HUES48 (cell line): ENCODE measurements around the gene GIPR.

Experiments
- H3K27ac ChIP-seq: one replicate; pipeline ENCODE4 v1.7.0; 2013; ENCODE audit warnings: low read depth, low read length, inconsistent platforms
- H3K27me3 ChIP-seq: 2 replicates; pipeline ENCODE4 v1.6.1; 2013; ENCODE audit warnings: mild to moderate bottlenecking, low read length; ENCODE audit not compliant: control insufficient read depth, insufficient read depth
- H3K36me3 ChIP-seq: 2 replicates; pipeline ENCODE4 v1.6.1; 2013; ENCODE audit warnings: low read length; ENCODE audit not compliant: control insufficient read depth, insufficient read depth
- H3K4me1 ChIP-seq: 2 replicates; pipeline ENCODE4 v1.6.1; 2013; ENCODE audit warnings: mild to moderate bottlenecking, low read length; ENCODE audit not compliant: control insufficient read depth, insufficient read depth
- H3K4me3 ChIP-seq: 2 replicates; pipeline ENCODE4 v1.5.1; 2013; ENCODE audit warnings: mild to moderate bottlenecking, low read depth, low read length
- H3K9ac ChIP-seq: 2 replicates; pipeline ENCODE4 v1.6.1; 2013; ENCODE audit warnings: mild to moderate bottlenecking, low read depth, low read length, moderate library complexity
- H3K9me3 ChIP-seq: 2 replicates; pipeline ENCODE4 v1.6.1; 2013; ENCODE audit warnings: low read length; ENCODE audit not compliant: control insufficient read depth, insufficient read depth

Gene GIPR

DNA sequence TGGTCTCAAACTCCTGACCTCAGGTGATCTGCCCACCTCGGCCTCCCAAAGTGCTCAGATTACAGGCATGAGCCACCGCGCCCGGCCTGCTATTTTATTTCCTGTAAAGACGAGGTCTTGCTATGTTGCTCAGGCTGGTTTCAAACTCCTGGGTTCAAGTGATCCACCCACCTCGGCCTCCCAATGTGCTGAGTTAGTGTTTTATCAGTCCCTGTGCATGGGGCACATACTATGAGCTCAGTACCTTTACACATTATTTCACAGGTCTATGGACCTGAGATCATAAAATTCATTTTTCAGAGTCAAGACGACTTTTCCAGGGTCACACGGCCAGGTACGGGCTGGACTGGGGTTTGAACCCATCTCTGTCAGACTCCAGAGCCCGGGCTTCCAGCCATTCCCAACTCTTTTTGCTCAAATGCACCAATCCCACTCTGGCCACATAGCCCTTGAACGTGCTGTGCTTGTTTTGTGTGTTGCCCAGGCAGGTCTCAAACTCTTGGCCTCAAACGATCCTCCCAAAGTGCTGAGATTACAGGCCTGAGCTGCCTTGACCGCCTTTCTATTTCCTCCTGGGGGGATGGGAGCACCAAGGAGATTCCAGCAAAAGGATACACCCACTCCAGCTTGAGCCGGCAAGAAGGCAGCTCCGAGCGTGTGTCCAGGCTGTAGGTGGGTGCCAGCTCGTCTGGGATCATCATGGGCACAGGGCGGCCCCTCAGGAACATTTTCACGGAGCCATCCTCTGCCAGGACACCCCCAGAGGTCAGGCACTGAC is 29.9 kb upstream of the GIPR start:
- Histone ChIP-seq H3K36me3 (no peaks in the 10 kb centered on the region), H3K9me3 (no peaks in the 10 kb centered on the region), H3K4me1 (peaks cover 9% of the 10 kb centered on the region), H3K4me3 (peak overlapping the region; percentile 72), H3K9ac (no peak overlapping the region), H3K27me3 (no peaks in the 10 kb centered on the region), H3K27ac (peak overlapping the region; percentile 69)

- no peaks in the 10 kb centered on the region for H3K9me3 ChIP-seq
- peak within 1 kb of the TSS; percentile 72 for H3K4me3 ChIP-seq
- no peaks in the 10 kb centered on the region for H3K27me3 ChIP-seq
- H3K36me3 ChIP-seq: no peaks in the 10 kb centered on the region
- peaks cover 13% of the 10 kb centered on the region for H3K4me1 ChIP-seq
- peak within 1 kb of the TSS; percentile 23 for H3K9ac ChIP-seq
- H3K27ac ChIP-seq: peak within 1 kb of the TSS; percentile 69
Measured at GRCh38 chr19:45638930-45639729, 28.9 kb upstream of the GIPR start, which contains the start of gene EML2. Gene EML2 (minus strand): TSS chr19:45639397. CDS start chr19:45639376, 21 bp downstream.

GRCh38 chr19:45640849-45641273 is 27.2 kb upstream of the GIPR start:
- Histone ChIP-seq H3K27ac (no peak overlapping the region), H3K4me3 (peak overlapping the region; percentile 51; the same call in 1 of the 2 replicates), H3K36me3 (no peaks in the 10 kb centered on the region), H3K27me3 (no peaks in the 10 kb centered on the region), H3K9me3 (no peaks in the 10 kb centered on the region), H3K4me1 (peaks cover 15% of the 10 kb centered on the region), H3K9ac (no peak overlapping the region)

GRCh38 chr19:45641274-45642105 is 26.5 kb upstream of the GIPR start:
- H3K4me3 ChIP-seq: peak overlapping the region; percentile 51
- H3K27me3 ChIP-seq: no peaks in the 10 kb centered on the region
- no peak overlapping the region for H3K9ac ChIP-seq
- H3K36me3 ChIP-seq: no peaks in the 10 kb centered on the region
- peaks cover 18% of the 10 kb centered on the region for H3K4me1 ChIP-seq
- peak overlapping the region; percentile 56 for H3K27ac ChIP-seq
- H3K9me3 ChIP-seq: no peaks in the 10 kb centered on the region

GRCh38 chr19:45643024-45643926 is 24.7 kb upstream of the GIPR start:
- peaks cover 20% of the 10 kb centered on the region for H3K4me1 ChIP-seq
- peak overlapping the region; percentile 35 for H3K27ac ChIP-seq

DNA sequence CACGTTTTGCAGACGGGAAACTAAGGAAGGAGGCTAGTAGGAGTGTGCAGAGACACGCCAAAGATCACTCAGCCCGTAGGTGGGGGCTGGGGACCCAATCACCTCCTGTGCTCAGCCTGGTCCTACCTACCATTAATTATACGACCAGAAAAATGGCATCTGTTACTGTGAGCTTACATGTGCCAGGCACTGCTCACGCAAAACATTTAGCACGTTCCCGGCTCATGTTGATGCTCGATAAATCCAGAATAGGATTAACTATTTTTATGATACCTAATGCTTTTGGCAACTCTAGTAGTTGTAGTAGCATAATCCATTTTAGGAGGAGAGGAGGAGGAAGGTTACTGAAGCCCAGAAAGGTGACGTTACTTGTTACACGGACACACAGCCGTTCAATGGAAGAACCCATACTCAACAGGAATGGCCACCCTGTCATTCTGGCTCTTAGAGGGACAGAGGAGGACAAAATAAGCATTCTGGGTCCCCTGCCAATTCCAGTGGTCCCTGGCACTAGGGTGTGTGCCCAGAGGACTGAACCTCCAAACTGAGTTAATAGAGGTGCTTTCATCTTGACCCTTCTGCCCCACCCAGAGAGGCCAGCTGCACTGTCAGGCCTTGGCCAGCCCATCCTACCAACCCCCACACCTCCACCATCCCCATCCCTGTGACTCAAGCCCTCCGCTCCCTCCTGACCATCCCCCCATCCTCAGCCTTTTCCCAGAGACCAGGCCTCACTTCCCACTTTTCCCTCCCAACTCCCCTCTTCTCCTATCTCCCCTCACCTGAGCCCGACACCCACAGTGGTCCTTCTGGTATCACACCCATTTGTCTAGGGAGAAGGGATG is 23.9 kb upstream of the GIPR start:
- Histone ChIP-seq H3K9ac (no peak overlapping the region), H3K27ac (peak overlapping the region; percentile 35), H3K9me3 (no peaks in the 10 kb centered on the region), H3K27me3 (no peaks in the 10 kb centered on the region), H3K36me3 (no peaks in the 10 kb centered on the region), H3K4me1 (peaks cover 17% of the 10 kb centered on the region), H3K4me3 (peak overlapping the region; percentile 85)

More at GRCh38 chr19:45643024-45643926, 24.7 kb upstream of the GIPR start:
- Histone ChIP-seq H3K27me3 (no peaks in the 10 kb centered on the region), H3K36me3 (no peaks in the 10 kb centered on the region), H3K9ac (no peak overlapping the region), H3K9me3 (no peaks in the 10 kb centered on the region), H3K4me3 (peak overlapping the region; percentile 85)

DNA sequence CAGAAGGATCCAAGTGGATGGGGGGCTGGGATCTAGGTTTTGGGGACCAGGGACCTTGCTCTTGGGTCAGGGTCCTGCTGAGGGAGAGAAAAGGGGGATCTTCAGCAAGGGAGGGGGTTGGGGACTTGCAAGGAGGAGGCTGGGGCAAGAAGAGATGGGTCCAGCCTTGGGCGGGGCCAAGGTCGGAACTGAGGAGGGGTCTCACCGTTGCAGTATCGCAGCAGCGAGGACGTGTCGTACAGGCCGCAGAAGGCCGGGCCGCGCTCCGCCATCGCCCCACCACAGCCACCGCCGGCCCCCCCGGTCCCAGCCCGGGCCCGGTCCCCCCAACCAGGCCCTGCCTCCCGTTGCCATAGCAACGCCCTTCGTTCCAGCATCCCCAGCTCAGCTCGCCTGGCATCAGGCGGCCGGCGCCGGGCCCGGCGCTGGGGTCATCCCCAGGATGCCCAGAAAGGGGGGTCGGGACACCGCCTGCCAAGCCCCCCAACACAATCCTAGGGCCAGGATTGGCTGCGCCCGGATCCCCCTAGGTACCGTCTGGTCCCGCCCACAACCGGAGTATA is 22.9 kb upstream of the GIPR start:
- H3K27me3 ChIP-seq: no peaks in the 10 kb centered on the region
- peaks cover 17% of the 10 kb centered on the region for H3K4me1 ChIP-seq
- no peaks in the 10 kb centered on the region for H3K36me3 ChIP-seq
- no peaks in the 10 kb centered on the region for H3K9me3 ChIP-seq
- peak overlapping the region; percentile 60; the same call in 1 of the 2 replicates for H3K4me3 ChIP-seq
- no peak overlapping the region for H3K27ac ChIP-seq
- H3K9ac ChIP-seq: no peak overlapping the region

DNA sequence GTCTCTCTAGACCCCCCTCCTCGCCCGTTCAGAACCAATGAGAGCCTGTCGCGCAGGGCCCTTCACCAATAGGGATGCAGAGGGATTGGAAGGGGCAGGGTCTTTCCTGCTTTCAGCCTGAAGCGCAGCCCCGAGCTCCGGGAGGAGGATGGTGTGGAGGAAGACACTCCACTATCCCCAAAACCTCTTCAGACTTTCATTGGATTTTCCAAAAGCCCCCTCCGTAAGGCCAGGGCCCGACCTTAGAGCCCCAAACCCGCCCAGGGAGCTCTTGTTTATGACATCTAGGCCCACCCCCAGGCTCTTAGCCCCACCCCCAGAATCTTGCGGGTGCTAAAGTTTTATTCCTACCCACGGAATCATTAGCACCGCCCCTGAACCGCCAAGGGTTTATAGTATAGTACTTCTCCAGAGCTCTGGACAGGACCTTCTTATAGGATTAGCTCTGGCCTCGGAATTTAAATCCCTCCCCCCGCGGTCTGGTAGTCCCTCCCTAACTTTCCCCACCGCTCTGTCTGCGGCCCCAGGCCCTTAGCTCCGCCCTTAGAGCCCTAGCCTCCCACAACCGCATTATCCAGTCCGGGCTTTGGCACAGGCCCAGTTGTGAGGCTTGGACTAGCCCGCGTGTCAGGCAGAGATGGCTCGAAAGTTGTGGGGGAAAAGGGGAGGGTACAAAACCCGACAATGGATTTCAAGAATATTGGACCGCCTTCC is 22.2 kb upstream of the GIPR start:
- Histone ChIP-seq H3K4me1 (peaks cover 17% of the 10 kb centered on the region), H3K36me3 (no peaks in the 10 kb centered on the region), H3K4me3 (peak overlapping the region; percentile 60), H3K27ac (no peak overlapping the region), H3K9ac (no peak overlapping the region), H3K27me3 (no peaks in the 10 kb centered on the region), H3K9me3 (no peaks in the 10 kb centered on the region)

DNA sequence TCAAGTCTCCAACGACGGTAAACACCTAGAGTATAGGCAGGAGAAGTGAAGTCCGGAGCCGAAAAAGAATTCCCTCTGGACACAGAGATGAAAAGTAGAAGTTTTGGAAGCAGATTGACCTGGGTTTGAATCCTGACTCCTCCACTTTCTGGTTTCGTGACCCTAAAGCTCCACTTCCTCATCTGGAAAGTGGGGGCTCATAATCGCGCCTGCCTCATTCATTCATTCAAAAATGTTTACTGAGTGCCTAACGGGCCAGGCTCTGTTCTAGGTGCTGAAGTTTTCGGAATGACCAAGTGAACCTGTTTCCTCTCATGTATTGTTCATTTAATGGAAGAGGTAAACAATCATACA is 21.7 kb upstream of the GIPR start:
- H3K9ac ChIP-seq: no peak overlapping the region
- peak overlapping the region; percentile 60 for H3K4me3 ChIP-seq
- no peaks in the 10 kb centered on the region for H3K36me3 ChIP-seq
- no peaks in the 10 kb centered on the region for H3K27me3 ChIP-seq
- no peak overlapping the region for H3K27ac ChIP-seq
- peaks cover 17% of the 10 kb centered on the region for H3K4me1 ChIP-seq
- no peaks in the 10 kb centered on the region for H3K9me3 ChIP-seq
